GM12891 (cell line): ENCODE results near the gene NLRP7.
"Not testable (repeated sequence)": the region's sequence is repeated elsewhere in the genome, so short reads cannot be mapped to it uniquely, and the experiment has no call there.

Source experiments
- DNase-seq: peaks from one replicate; pipeline ENCODE4 v3.0.0; 2011; ENCODE audit warnings: low spot score; ENCODE audit not compliant: insufficient read length
- FAIRE-seq: peaks from 2 replicates; lab custom pipeline; 2011; peaks lifted over from hg19 to GRCh38; lab: Jason Lieb, UNC
- PAX5 ChIP-seq: IDR thresholded peaks from 2 replicates; pipeline ENCODE4 v1.6.1; 2011; ENCODE audit warnings: low read length, moderate library complexity, mild to moderate bottlenecking; ENCODE audit not compliant: insufficient read depth, severe bottlenecking
- POLR2A ChIP-seq: IDR thresholded peaks from 2 replicates; pipeline ENCODE4 v1.6.1; 2011; ENCODE audit warnings: low read depth, low read length, control low read depth
- POLR2AphosphoS5 ChIP-seq: IDR thresholded peaks from 2 replicates; pipeline ENCODE4 v1.6.1; 2011; ENCODE audit warnings: low read depth, low read length, control low read depth
- POU2F2 ChIP-seq: IDR thresholded peaks from 2 replicates; pipeline ENCODE4 v1.6.1; 2011; ENCODE audit warnings: low read depth, mild to moderate bottlenecking, control low read depth, low read length, moderate library complexity
- SPI1 ChIP-seq: IDR thresholded peaks from 2 replicates; pipeline ENCODE4 v1.6.1; 2011; ENCODE audit warnings: low read depth, low read length, control low read depth
- TAF1 ChIP-seq: IDR thresholded peaks from 2 replicates; pipeline ENCODE4 v1.6.1; 2011; ENCODE audit warnings: low read depth, low read length, control low read depth

Gene NLRP7

DNA sequence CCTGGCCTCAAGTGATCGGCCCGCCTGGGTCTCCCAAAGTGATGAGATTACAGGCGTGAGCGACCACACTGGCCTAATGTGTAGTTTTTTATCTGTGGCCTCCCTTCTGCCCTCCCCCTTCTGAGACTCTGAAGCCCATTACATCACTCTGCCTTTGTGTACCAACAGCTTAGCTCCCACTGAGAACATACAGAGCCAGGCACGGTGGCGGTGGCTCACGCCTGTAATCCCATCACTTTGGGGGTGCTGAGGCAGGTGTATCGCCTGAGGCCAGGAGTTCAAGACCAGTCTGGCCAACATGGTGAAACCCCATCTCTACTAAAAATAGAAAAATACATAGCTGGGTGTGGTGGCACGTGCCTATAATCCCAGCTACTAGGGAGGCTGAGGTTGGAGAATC lies 28.8 kb downstream of the NLRP7 start:
- no peak for DNase-seq
- no peak for FAIRE-seq
- no peak for TF ChIP-seq TAF1
- TF ChIP-seq SPI1 = no peak
- no peak for TF ChIP-seq PAX5
- TF ChIP-seq POU2F2 = no peak
- TF ChIP-seq POLR2AphosphoS5 = no peak
- no peak for TF ChIP-seq POLR2A

DNA sequence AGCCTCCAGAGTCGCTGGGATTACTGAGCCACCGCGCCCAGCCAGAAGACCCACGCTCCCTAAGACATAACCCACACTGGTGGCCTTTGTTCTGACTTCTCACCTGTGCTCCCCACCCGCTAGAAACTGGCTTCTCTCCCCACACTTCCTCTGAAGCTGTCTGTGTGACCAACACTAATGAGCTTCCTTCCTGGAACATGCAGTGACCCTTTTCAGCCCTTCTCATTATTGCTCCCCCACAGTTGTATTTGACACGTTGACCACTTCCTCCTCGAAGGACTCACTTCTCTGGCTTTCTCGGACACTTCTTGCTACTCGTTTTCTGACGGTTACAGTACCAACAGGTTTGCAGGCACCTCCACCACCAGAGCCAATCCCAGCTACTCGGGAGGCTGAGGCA lies 30.5 kb downstream of the NLRP7 start:
- peak; percentile 69 for FAIRE-seq
- TF ChIP-seq POLR2A (no peak), SPI1 (0 out of 2 replicates have a peak, but pooled peaks have one; percentile 55)
- no peak for DNase-seq

DNA sequence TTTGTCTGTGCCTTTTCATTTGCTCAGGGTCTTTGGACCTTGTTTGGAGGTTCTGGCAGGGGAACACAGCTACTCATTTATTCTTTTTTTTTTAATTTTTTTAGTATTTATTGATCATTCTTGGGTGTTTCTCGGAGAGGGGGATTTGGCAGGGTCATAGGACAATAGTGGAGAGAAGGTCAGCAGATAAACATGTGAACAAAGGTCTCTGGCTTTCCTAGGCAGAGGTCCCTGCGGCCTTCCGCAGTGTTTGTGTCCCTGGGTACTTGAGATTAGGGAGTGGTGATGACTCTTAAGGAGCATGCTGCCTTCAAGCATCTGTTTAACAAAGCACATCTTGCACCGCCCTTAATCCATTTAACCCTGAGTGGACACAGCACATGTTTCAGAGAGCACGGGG lies 39.4 kb downstream of the NLRP7 start:
- not testable (repeated sequence) for DNase-seq, FAIRE-seq

DNA sequence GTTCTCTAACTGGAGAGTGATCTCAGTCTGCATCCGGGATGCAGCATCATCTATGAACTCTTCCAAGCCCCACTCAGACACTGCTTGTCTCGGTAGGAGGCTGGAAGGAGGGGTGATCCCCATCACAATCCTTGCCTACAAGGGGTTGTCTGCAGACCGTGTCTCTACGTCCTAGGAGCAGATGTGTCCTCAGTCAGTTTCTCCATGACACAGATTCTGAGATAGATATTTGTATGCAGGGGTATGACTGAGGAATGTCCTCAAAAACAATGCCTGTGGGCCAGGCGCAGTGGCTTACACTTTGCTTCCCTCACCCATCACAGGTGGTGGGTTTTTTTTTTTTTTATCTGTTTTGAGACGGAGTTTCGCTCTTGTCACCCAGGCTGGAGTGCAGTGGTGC lies 40.5 kb downstream of the NLRP7 start:
- FAIRE-seq (no peak), DNase-seq (no peak)
- TF ChIP-seq PAX5 (no peak), POU2F2 (no peak), POLR2AphosphoS5 (no peak), POLR2A (no peak), TAF1 (no peak), SPI1 (no peak)

DNA sequence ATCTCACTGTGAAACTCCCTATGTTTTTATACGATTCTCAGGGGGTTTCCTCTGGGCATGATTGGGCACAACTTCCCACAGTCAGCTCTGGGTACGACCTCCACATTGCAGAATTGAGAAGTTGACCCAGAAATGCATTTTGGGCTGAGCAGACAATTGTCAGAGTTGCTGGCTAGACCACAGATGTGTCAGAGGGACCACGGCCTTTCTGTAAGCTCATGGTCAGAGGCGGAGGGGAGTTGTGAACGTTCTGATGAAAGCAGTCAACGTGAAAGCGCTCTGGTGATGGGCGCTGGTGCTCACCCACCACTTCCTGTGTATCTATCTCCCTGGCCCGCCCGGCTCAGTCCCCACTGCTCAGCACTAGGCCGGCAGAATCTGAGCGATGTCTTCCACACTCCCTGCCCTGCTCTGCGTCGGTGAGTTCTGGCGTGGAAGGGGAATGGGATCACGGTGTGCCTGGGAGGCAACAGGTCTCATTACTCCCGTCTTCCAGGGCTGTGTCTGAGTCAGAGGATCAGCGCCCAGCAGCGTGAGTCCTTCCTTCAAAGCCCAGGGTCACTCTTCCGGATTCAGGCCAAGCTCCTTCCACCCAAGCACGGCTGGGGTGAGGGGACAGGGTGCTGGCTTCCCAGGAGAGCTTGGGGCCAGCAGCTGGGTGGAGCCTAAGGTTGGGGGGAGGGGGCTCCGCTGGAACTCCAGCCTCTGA lies 41.4 kb downstream of the NLRP7 start, which contains the start of gene NCR1:
Gene NCR1 (plus strand): TSS at position 346 of the 709 bp plus-strand sequence. CDS start 40 bp downstream, at position 386.
- TF ChIP-seq POU2F2 = no peak
- no peak for TF ChIP-seq POLR2AphosphoS5
- no peak for TF ChIP-seq TAF1
- no peak for TF ChIP-seq SPI1
- TF ChIP-seq POLR2A = no peak
- TF ChIP-seq PAX5 = no peak
- DNase-seq (no peak), FAIRE-seq (no peak)

GRCh38 chr19:54905421-54905802 lies 41.9 kb downstream of the NLRP7 start:
- TF ChIP-seq POLR2A = no peak
- no peak for TF ChIP-seq PAX5
- no peak for TF ChIP-seq SPI1
- TF ChIP-seq POU2F2 = no peak
- FAIRE-seq (no peak), DNase-seq (no peak)

- FAIRE-seq, DNase-seq: not testable (repeated sequence)
These were observed 43.1 kb downstream of the NLRP7 start for GRCh38 chr19:54904261-54904660.

- FAIRE-seq (no peak), DNase-seq (no peak)
These were observed 44.0 kb downstream of the NLRP7 start for GRCh38 chr19:54903303-54903702.

DNA sequence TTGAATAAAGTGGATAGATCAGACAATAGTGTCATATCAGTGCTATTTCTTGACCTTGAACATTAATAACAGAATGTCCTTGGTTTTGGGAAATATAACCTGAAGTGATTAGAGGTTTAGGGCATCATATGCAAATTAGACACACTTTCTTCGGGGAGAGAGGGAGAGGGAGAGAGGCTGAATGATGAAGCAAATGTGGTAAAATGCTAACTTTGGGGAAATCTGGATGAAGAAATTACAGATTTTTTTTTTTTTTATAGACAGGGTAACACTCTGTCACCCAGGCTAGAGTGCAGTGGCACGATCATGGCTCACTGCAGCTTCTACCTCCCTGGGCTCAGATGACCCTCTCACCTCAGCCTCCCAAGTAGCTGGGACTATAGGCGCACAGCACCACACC lies 45.3 kb downstream of the NLRP7 start:
- TF ChIP-seq POLR2AphosphoS5 (no peak), POLR2A (no peak), POU2F2 (no peak), SPI1 (no peak), TAF1 (no peak), PAX5 (no peak)
- DNase-seq = no peak
- no peak for FAIRE-seq

More at GRCh38 chr19:54903303-54903702, 44.0 kb downstream of the NLRP7 start:
- TF ChIP-seq SPI1 (no peak), POU2F2 (no peak), PAX5 (no peak), POLR2AphosphoS5 (no peak), TAF1 (no peak), POLR2A (no peak)

DNA sequence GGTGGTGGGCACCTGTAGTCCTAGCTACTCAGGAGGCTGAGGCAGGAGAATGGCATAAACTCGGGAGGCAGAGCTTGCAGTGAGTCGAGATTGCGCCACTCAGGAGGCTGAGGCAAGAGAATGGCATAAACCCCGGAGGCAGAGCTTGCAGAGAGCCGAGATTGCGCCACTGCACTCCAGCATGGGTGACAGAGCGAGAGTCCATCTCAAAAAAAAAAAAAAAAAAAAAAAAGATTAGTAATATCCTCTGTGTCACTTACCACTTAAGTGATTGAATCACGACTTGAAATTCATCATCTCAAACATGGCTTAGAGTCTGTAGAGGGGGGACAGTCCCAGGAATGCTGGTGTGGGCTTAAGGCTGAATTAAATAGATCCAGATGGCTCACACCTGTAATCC lies 46.2 kb downstream of the NLRP7 start:
- not testable (repeated sequence) for DNase-seq, FAIRE-seq

GRCh38 chr19:54899646-54900045 lies 47.7 kb downstream of the NLRP7 start:
- not testable (repeated sequence) for DNase-seq, FAIRE-seq

- DNase-seq, FAIRE-seq: not testable (repeated sequence)
These were observed 48.6 kb downstream of the NLRP7 start for GRCh38 chr19:54898685-54899084.
